Vagina (tissue), 2 donors: Measurements from ENCODE around the gene SH2D3A. TPM values are rescaled to one million over a fixed set of nuclear protein-coding genes. Genes with fewer than 3 reads are reported as not detected.
A peak's percentile ranks its signal among the peaks of the same experiment; 100 is the strongest.

Source experiments
- DNase-seq, 2 donors: peaks; one replicate each; pipeline ENCODE4 v3.0.0-alpha.2; 2017; ENCODE audit errors: extremely low spot score in 2 of 2
- H3K27ac ChIP-seq: fragments of 200-600 bp; sonication (generic); one replicate; pipeline ENCODE4 v1.5.1; 2019
- H3K27me3 ChIP-seq: fragments of 200-600 bp; sonication (generic); one replicate; pipeline ENCODE4 v1.5.1; 2019
- H3K36me3 ChIP-seq, 2 donors: fragments of 200-600 bp; sonication (generic); one replicate each; pipeline ENCODE4 v1.5.1; 2017 to 2019
- H3K4me1 ChIP-seq: fragments of 200-600 bp; sonication (generic); one replicate; pipeline ENCODE4 v1.5.1; 2019
- H3K4me3 ChIP-seq, 2 donors: fragments of 200-600 bp; sonication (generic); 1 replicate in 1 of 2; 2 replicates in 1 of 2; pipeline ENCODE4 v1.5.1; 2016 to 2019
- H3K9me3 ChIP-seq: fragments of 200-600 bp; sonication (generic); one replicate; pipeline ENCODE4 v1.5.1; 2019
- CTCF ChIP-seq, 3 experiments: fragments of 450-650 bp in 2 of 3; fragments of 200-600 bp in 1 of 3; sonication (generic) in 1 of 3; IDR thresholded peaks; one replicate each; pipeline ENCODE4 v1.5.1; 2017 to 2019; ENCODE audit warnings: antibody characterized with exemption in 3 of 3, mild to moderate bottlenecking in 2 of 3, moderate library complexity in 2 of 3
- POLR2A ChIP-seq, 2 donors: fragments of 450-650 bp; IDR thresholded peaks; one replicate each; pipeline ENCODE4 v1.6.1; 2017; ENCODE audit warnings: antibody characterized with exemption in 2 of 2, mild to moderate bottlenecking in 2 of 2, moderate library complexity in 2 of 2
- POLR2AphosphoS5 ChIP-seq, 2 donors: sonication (generic); formaldehyde crosslinking; IDR thresholded peaks; one replicate each; pipeline ENCODE4 v1.9.0; 2017; ENCODE audit warnings: antibody characterized with exemption in 2 of 2, mild to moderate bottlenecking in 2 of 2, low read depth in 1 of 2; ENCODE audit not compliant: insufficient read depth in 1 of 2
- intact Hi-C: fragments of 100-400 bp; cut with DNase I; formaldehyde crosslinking; loops from one replicate; pipeline ENCODE4 v1.15.1; 2023
- total RNA-seq: library from RNA; depleted of rRNA; stranded (reverse); fragments of >200 nt; gene quantifications from one replicate; pipeline ENCODE4 v1.2.3, GENCODE V29; 2016

SH2D3A gene
- total RNA-seq, 1 donor from 2014 or later = 21.9 TPM

- TF ChIP-seq POLR2AphosphoS5 (IDR thresholded peaks at IDR 0.05; ENCODE audit: insufficient read depth in 1 of 2, low read depth in 1 of 2) (no peak), CTCF (IDR thresholded peaks at IDR 0.05) (no peak), POLR2A (IDR thresholded peaks at IDR 0.05) (no peak)
- no peaks in the 10 kb centered on the region for H3K27me3 ChIP-seq
- peaks cover 18% of the 10 kb centered on the region for H3K4me1 ChIP-seq
- DNase-seq = no peak
- H3K9me3 ChIP-seq = no peaks in the 10 kb centered on the region
- intact Hi-C loops = no loop called here
- no peak overlapping the region for H3K27ac ChIP-seq
- no peak overlapping the region for H3K4me3 ChIP-seq
- H3K36me3 ChIP-seq = no peaks in the 10 kb centered on the region
Observed at GRCh38 chr19:6724631-6725492, 42.4 kb downstream of the SH2D3A start.

- DNase-seq = no peak
- H3K36me3 ChIP-seq = no peaks in the 10 kb centered on the region
- H3K27ac ChIP-seq = peak overlapping the region; percentile 44
- no peaks in the 10 kb centered on the region for H3K27me3 ChIP-seq
- H3K4me1 ChIP-seq = peaks cover 18% of the 10 kb centered on the region
- intact Hi-C loops = no loop called here
- no peaks in the 10 kb centered on the region for H3K9me3 ChIP-seq
- H3K4me3 ChIP-seq = no peak overlapping the region
- no peak for TF ChIP-seq POLR2AphosphoS5 (IDR thresholded peaks at IDR 0.05; ENCODE audit: insufficient read depth in 1 of 2, low read depth in 1 of 2)
- no peak for TF ChIP-seq POLR2A (IDR thresholded peaks at IDR 0.05)
- TF ChIP-seq CTCF (IDR thresholded peaks at IDR 0.05) = no peak
Observed at GRCh38 chr19:6723738-6724137, 43.5 kb downstream of the SH2D3A start.

- H3K27me3 ChIP-seq = no peaks in the 10 kb centered on the region
- TF ChIP-seq POLR2AphosphoS5 (IDR thresholded peaks at IDR 0.05; ENCODE audit: insufficient read depth in 1 of 2, low read depth in 1 of 2) = peak in 1 of 2 donors; percentile 44
- no peak for TF ChIP-seq CTCF (IDR thresholded peaks at IDR 0.05)
- no peak for TF ChIP-seq POLR2A (IDR thresholded peaks at IDR 0.05)
- peak overlapping the region; percentile 44 for H3K27ac ChIP-seq
- H3K36me3 ChIP-seq = no peaks in the 10 kb centered on the region
- DNase-seq = no peak
- intact Hi-C loops = no loop called here
- H3K9me3 ChIP-seq = no peaks in the 10 kb centered on the region
- peaks cover 18% of the 10 kb centered on the region for H3K4me1 ChIP-seq
- peak overlapping the region in 1 of 2 donors; percentile 17 for H3K4me3 ChIP-seq
Observed at GRCh38 chr19:6723108-6723618, 44.1 kb downstream of the SH2D3A start.

- no peak for DNase-seq
- H3K27me3 ChIP-seq = no peaks in the 10 kb centered on the region
- H3K4me1 ChIP-seq = peaks cover 18% of the 10 kb centered on the region
- intact Hi-C loops = no loop called here
- H3K4me3 ChIP-seq = no peak overlapping the region
- H3K27ac ChIP-seq = no peak overlapping the region
- H3K9me3 ChIP-seq = no peaks in the 10 kb centered on the region
- TF ChIP-seq POLR2A (IDR thresholded peaks at IDR 0.05) (no peak), POLR2AphosphoS5 (IDR thresholded peaks at IDR 0.05; ENCODE audit: insufficient read depth in 1 of 2, low read depth in 1 of 2) (no peak), CTCF (IDR thresholded peaks at IDR 0.05) (no peak)
- H3K36me3 ChIP-seq = no peaks in the 10 kb centered on the region
Observed at GRCh38 chr19:6721773-6722172, 45.5 kb downstream of the SH2D3A start.

GRCh38 chr19:6721138-6721474 is 46.1 kb downstream of the SH2D3A start:
- TF ChIP-seq POLR2AphosphoS5 (IDR thresholded peaks at IDR 0.05; ENCODE audit: insufficient read depth in 1 of 2, low read depth in 1 of 2) = no peak
- no peak for TF ChIP-seq CTCF (IDR thresholded peaks at IDR 0.05)
- TF ChIP-seq POLR2A (IDR thresholded peaks at IDR 0.05) = no peak
- DNase-seq = no peak

More at GRCh38 chr19:6721138-6721474, 46.1 kb downstream of the SH2D3A start:
- intact Hi-C loops = no loop called here
- H3K36me3 ChIP-seq = no peaks in the 10 kb centered on the region
- H3K9me3 ChIP-seq = no peaks in the 10 kb centered on the region
- no peaks in the 10 kb centered on the region for H3K27me3 ChIP-seq
- peak overlapping the region; percentile 55 for H3K27ac ChIP-seq
- peaks cover 18% of the 10 kb centered on the region for H3K4me1 ChIP-seq
- H3K4me3 ChIP-seq = no peak overlapping the region
